LNCaP clone FGC (cell line): Measurements from ENCODE around the gene NPAS3.

Source experiments
- DNase-seq: peaks from one replicate; pipeline ENCODE4 v3.0.0-alpha.2; 2011; ENCODE audit warnings: low read depth
- H3K4me3 ChIP-seq: 2 replicates; pipeline ENCODE4 v1.5.1; 2011; ENCODE audit warnings: mild to moderate bottlenecking, low read depth, low read length, control low read depth
- TF ChIP-seq, protein P1 (sequence below): IDR thresholded peaks from 2 replicates; pipeline ENCODE4 v1.5.1; 2012; ENCODE audit warnings: mild to moderate bottlenecking; ENCODE audit not compliant: control insufficient read depth, insufficient read depth; ENCODE audit errors: extremely low read depth

NPAS3 gene

GRCh38 chr14:32968972-32969544 is 30.4 kb downstream of the NPAS3 start:
- TF ChIP-seq, protein P1, sequence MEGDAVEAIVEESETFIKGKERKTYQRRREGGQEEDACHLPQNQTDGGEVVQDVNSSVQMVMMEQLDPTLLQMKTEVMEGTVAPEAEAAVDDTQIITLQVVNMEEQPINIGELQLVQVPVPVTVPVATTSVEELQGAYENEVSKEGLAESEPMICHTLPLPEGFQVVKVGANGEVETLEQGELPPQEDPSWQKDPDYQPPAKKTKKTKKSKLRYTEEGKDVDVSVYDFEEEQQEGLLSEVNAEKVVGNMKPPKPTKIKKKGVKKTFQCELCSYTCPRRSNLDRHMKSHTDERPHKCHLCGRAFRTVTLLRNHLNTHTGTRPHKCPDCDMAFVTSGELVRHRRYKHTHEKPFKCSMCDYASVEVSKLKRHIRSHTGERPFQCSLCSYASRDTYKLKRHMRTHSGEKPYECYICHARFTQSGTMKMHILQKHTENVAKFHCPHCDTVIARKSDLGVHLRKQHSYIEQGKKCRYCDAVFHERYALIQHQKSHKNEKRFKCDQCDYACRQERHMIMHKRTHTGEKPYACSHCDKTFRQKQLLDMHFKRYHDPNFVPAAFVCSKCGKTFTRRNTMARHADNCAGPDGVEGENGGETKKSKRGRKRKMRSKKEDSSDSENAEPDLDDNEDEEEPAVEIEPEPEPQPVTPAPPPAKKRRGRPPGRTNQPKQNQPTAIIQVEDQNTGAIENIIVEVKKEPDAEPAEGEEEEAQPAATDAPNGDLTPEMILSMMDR = no peak
- H3K4me3 ChIP-seq = no peak overlapping the region
- DNase-seq = no peak

- no peak overlapping the region for H3K4me3 ChIP-seq
- TF ChIP-seq, protein P1 = no peak
- no peak for DNase-seq
These were observed 39.2 kb downstream of the NPAS3 start for GRCh38 chr14:32977913-32978312.

- TF ChIP-seq, protein P1 = no peak
- DNase-seq = no peak
These were observed 40.1 kb downstream of the NPAS3 start for GRCh38 chr14:32978691-32979255.

GRCh38 chr14:32980178-32980901 is 41.7 kb downstream of the NPAS3 start:
- DNase-seq = no peak
- H3K4me3 ChIP-seq = no peak overlapping the region
- TF ChIP-seq, protein P1 = no peak

More at GRCh38 chr14:32978691-32979255, 40.1 kb downstream of the NPAS3 start:
- no peak overlapping the region for H3K4me3 ChIP-seq

DNA sequence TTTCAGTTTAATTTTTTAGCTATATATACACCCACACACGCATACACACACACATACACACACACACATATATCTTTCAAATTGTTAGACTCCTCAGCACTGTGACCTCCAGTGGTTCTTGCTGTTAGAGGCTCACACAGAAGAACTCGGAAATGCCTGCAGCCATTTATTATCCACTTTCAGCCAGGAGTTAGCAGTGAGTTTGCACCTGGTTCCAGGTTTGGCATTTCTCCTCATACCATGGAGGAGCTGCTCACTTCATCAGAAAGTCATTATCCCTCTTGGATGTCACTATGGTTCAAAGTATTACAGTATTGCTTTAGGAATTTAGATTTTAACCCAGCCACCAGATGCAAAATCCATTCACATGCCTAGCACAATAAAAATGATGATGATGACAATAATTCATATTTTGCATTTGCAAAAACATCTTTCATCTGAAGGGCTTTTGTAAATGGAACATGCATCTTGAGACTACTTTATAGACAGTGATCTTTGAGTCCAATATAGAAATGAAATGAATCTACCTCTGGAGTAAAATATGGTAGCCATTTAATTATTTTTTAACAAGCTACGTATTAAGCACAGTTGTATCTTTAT is 42.3 kb downstream of the NPAS3 start:
- DNase-seq = no peak
- H3K4me3 ChIP-seq = no peak overlapping the region
- TF ChIP-seq, protein P1 = no peak

DNA sequence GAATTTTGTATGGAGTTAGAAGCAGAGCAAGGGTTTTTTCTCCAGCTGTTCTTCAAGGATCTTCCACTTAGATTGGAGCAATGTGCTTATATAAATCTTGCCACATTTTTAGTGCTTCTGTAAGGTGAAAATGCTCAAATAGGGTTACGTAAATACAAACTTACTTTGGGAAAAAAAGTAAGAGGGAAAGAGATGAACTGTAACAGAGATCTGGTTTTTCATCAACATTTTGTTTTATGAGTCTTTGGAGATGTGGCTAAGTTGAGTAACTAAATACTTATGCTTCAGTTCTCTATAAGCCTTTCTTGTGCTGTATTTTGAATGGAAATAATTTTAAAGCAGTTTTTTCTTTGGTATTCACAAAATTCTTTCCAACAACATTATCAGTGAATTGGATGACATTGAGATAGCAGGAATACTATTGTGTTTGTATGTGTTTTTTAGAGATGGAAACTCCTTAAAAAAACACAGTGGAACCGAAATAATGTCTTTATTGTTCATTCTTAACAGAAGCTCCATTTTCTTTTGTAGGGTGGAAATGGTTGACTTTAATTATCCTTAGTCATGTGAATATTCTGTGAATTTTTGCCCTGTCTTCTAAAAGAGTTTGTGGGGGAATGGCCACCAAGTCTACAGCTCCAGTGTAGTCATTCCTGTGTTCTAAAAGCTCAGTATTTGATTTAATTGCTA is 45.7 kb downstream of the NPAS3 start:
- DNase-seq = no peak
- TF ChIP-seq, protein P1 = no peak
- no peak overlapping the region for H3K4me3 ChIP-seq
